CD4-positive, alpha-beta memory T cell (primary cell): Measurements from ENCODE around the gene ARMC3. TPM values are rescaled to one million over a fixed set of nuclear protein-coding genes. Genes with fewer than 3 reads are reported as not detected.

ENCODE experiments used
- CTCF ChIA-PET: fragments of 350-600 bp; sonication (Branson Sonifier 250); formaldehyde crosslinking; loops from one replicate; lab custom pipeline; 2021; ENCODE audit warnings: inconsistent platforms; ENCODE audit not compliant: partially characterized antibody; lab: Charles Lee
- POLR2A ChIA-PET: fragments of 350-600 bp; sonication (Branson Sonifier 250); formaldehyde crosslinking; loops from one replicate; lab custom pipeline; 2021; ENCODE audit not compliant: partially characterized antibody; lab: Charles Lee
- DNase-seq, 5 donors: peaks; one replicate each; pipeline versions ENCODE4 v3.0.0 to v3.0.0-alpha.2; 2020 to 2022; ENCODE audit warnings: mixed read lengths in 1 of 5
- H3K27ac ChIP-seq: one replicate; pipeline ENCODE4 v1.7.0; 2013; ENCODE audit warnings: low read depth, low read length
- H3K27me3 ChIP-seq: 2 replicates; pipeline ENCODE4 v1.7.0; 2013; ENCODE audit warnings: mild to moderate bottlenecking, low read length, moderate library complexity; ENCODE audit not compliant: insufficient read depth
- H3K36me3 ChIP-seq: 2 replicates; pipeline ENCODE4 v1.7.0; 2013; ENCODE audit warnings: mild to moderate bottlenecking, low read length, moderate library complexity; ENCODE audit not compliant: insufficient read depth
- H3K4me1 ChIP-seq: 2 replicates; pipeline ENCODE4 v1.7.0; 2013; ENCODE audit warnings: mild to moderate bottlenecking, low read length, moderate library complexity; ENCODE audit not compliant: insufficient read depth
- H3K4me3 ChIP-seq, 2 donors: one replicate each; pipeline ENCODE4 v1.7.0; 2013; ENCODE audit warnings: low read length in 2 of 2, mild to moderate bottlenecking in 1 of 2
- H3K9me3 ChIP-seq, 2 donors: one replicate each; pipeline ENCODE4 v1.7.0; 2013; ENCODE audit warnings: low read length in 2 of 2, control low read depth in 1 of 2; ENCODE audit not compliant: control insufficient read depth in 1 of 2
- H3K27ac Mint-ChIP-seq, 7 donors: one replicate each; pipeline ENCODE4 v1.8.0; 2020 to 2021; ENCODE audit warnings: mixed read lengths in 7 of 7, mild to moderate bottlenecking in 6 of 7, inconsistent platforms in 3 of 7, moderate library complexity in 3 of 7
- H3K27me3 Mint-ChIP-seq, 2 donors: one replicate each; pipeline ENCODE4 v1.8.0; 2020 to 2021; ENCODE audit warnings: mixed read lengths in 2 of 2
- H3K36me3 Mint-ChIP-seq, 2 donors: one replicate each; pipeline ENCODE4 v1.8.0; 2020 to 2021; ENCODE audit warnings: mixed read lengths in 2 of 2, inconsistent platforms in 1 of 2, mild to moderate bottlenecking in 1 of 2
- H3K4me1 Mint-ChIP-seq, 4 donors: one replicate each; pipeline ENCODE4 v1.8.0; 2020 to 2021; ENCODE audit warnings: mixed read lengths in 4 of 4, mild to moderate bottlenecking in 1 of 4
- H3K4me3 Mint-ChIP-seq, 8 donors: one replicate each; pipeline ENCODE4 v1.8.0; 2020 to 2021; ENCODE audit warnings: mixed read lengths in 8 of 8, mild to moderate bottlenecking in 7 of 8, moderate library complexity in 6 of 8, inconsistent platforms in 3 of 8
- H3K9me3 Mint-ChIP-seq, 8 donors: one replicate each; pipeline ENCODE4 v1.8.0; 2020 to 2021; ENCODE audit warnings: mixed read lengths in 8 of 8, mild to moderate bottlenecking in 5 of 8, inconsistent platforms in 3 of 8, moderate library complexity in 1 of 8
- intact Hi-C: fragments of 100-400 bp; cut with micrococcal nuclease; formaldehyde crosslinking; loops from one replicate; pipeline ENCODE4 v1.15.1; 2023
- polyA plus RNA-seq, 2 donors: library from polyadenylated mRNA; unstranded; fragments of 300-500 nt; fragmentation: Illumina TruSeq; gene quantifications; one replicate each; pipeline ENCODE4 v1.2.3, GENCODE V29; 2021
- total RNA-seq, 2 experiments: library from RNA; stranded (reverse); gene quantifications; one replicate each; pipeline ENCODE4 v1.2.3, GENCODE V29; 2021

ARMC3 gene
- total and polyA plus RNA-seq, 4 experiments from 2014 or later: not detected

DNA sequence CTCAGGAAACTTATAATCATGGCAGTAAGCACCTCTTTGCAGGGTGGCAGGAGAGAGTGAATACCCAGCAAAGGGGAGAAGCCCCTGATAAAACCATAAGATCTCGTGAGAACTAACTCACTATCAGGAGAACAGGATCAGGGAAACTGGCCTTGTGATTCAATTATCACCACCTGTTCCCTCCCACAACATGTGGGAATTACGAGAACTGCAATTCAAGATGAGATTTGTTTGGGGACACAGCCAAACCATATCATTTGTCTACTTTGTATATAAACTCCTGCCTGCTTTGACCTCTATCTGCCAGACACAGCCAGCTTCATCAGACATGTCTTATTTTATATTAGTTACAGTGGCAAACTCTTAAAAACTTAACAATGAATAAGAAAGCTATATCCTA, 50.4 kb downstream of the ARMC3 start:
- peaks cover 2 to 4% of the 10 kb centered on the region in 2 donors for H3K27me3 Mint-ChIP-seq

DNA sequence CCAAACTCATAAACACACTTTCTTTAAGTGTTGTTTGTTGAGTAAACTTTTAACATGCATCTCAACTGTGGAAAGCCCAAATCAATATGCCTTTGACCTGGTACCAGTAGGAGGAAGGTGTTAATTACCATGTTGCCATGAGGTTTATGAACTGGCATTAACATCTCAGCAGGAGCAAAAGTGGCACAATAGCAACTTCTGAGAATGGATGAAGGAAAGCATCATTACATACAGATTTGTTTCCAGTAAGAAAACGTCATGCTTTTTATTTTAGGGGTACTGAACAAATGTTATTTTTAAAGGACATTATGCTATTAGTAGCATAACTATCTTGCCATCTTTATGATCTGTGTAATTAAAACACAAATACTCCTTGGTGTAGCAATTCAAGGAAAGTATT, 51.1 kb downstream of the ARMC3 start:
- no peak overlapping the region for H3K27ac Mint-ChIP-seq
- no peak overlapping the region for H3K4me3 Mint-ChIP-seq
- Histone ChIP-seq H3K4me1 (no peaks in the 10 kb centered on the region), H3K36me3 (no peaks in the 10 kb centered on the region), H3K9me3 (no peaks in the 10 kb centered on the region), H3K4me3 (no peak overlapping the region), H3K27ac (no peak overlapping the region), H3K27me3 (no peaks in the 10 kb centered on the region)
- ChIA-PET CTCF (no interaction called here), POLR2A (no interaction called here)
- peaks cover 0 to 2% (median 0%) of the 10 kb centered on the region in 4 donors for H3K4me1 Mint-ChIP-seq
- no peaks in the 10 kb centered on the region for H3K9me3 Mint-ChIP-seq
- no peaks in the 10 kb centered on the region for H3K36me3 Mint-ChIP-seq
- peaks cover 2 to 4% of the 10 kb centered on the region in 2 donors for H3K27me3 Mint-ChIP-seq
- intact Hi-C loops: no loop called here
- no peak for DNase-seq

More for the DNA sequence above, 50.4 kb downstream of the ARMC3 start:
- CTCF ChIA-PET: no interaction called here
- intact Hi-C loops: no loop called here
- Histone ChIP-seq H3K4me3 (no peak overlapping the region), H3K27ac (no peak overlapping the region), H3K36me3 (no peaks in the 10 kb centered on the region), H3K9me3 (no peaks in the 10 kb centered on the region), H3K27me3 (no peaks in the 10 kb centered on the region), H3K4me1 (no peaks in the 10 kb centered on the region)
- no peaks in the 10 kb centered on the region for H3K36me3 Mint-ChIP-seq
- POLR2A ChIA-PET: no interaction called here
- no peak overlapping the region for H3K27ac Mint-ChIP-seq
- H3K4me1 Mint-ChIP-seq: peaks cover 0 to 2% (median 0%) of the 10 kb centered on the region in 4 donors
- no peak overlapping the region for H3K4me3 Mint-ChIP-seq
- DNase-seq: no peak
- no peaks in the 10 kb centered on the region for H3K9me3 Mint-ChIP-seq

DNA sequence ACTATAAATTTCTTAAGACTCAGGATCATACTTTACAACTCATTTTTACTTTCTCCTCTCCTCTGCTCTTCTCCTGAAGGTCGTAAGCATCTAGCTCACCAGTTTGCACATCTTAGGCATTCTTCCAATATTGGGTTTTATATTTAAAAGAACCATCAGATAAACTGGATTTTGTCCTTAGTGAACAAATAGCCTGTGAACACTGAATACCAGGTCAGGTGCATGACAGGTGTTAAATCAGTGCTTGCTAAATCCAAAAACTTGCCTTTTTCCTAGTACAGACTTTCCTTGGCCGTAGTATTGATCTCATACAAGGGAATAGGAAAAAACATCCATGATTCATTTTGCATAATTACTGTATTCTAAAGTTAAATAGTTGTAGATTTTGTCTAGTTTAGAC, 53.0 kb downstream of the ARMC3 start:
- no peak overlapping the region for H3K27ac ChIP-seq
- H3K9me3 Mint-ChIP-seq: no peaks in the 10 kb centered on the region
- intact Hi-C loops: loop anchor here (10.0 kb wide), 1 partner anchor 266 kb away; the partner anchor contains the start of gene PIP4K2A
- H3K4me3 Mint-ChIP-seq: no peak overlapping the region
- no peak overlapping the region for H3K4me3 ChIP-seq
- no peak for DNase-seq
- no peaks in the 10 kb centered on the region for H3K36me3 ChIP-seq
- H3K36me3 Mint-ChIP-seq: no peaks in the 10 kb centered on the region
- POLR2A ChIA-PET: no interaction called here
- CTCF ChIA-PET: interaction anchor here (1.6 kb wide), 1 partner anchor 407 kb away, joined by 4 read pairs; no protein-coding TSS in a partner anchor
- no peaks in the 10 kb centered on the region for H3K9me3 ChIP-seq
- peaks cover 4 to 5% of the 10 kb centered on the region in 2 donors for H3K27me3 Mint-ChIP-seq
- no peaks in the 10 kb centered on the region for H3K4me1 ChIP-seq
- H3K4me1 Mint-ChIP-seq: peaks cover 0 to 2% (median 0%) of the 10 kb centered on the region in 4 donors
- no peaks in the 10 kb centered on the region for H3K27me3 ChIP-seq
- no peak overlapping the region for H3K27ac Mint-ChIP-seq

DNA sequence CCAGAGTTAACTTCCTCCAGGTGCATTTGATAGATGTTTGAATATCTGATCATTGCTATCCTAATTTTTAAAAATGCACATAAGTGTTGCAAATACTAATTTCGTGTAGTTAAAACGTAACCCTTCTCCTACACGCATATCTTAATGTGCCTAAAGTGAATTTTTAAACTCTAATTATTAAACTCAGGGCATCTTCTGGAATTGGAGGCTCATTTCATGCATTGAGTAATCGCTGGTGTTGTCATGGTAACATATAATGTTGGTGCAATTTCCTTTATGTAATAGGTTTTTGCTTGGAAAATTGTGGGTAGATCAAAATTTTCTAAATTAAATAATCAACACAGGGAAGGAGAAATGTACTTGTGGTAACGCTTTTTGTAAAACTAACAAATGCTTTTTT, 56.2 kb downstream of the ARMC3 start:
- Histone ChIP-seq H3K27ac (no peak overlapping the region), H3K36me3 (no peaks in the 10 kb centered on the region), H3K4me3 (no peak overlapping the region), H3K4me1 (peaks cover 5% of the 10 kb centered on the region), H3K9me3 (no peaks in the 10 kb centered on the region), H3K27me3 (no peaks in the 10 kb centered on the region)
- H3K36me3 Mint-ChIP-seq: no peaks in the 10 kb centered on the region
- intact Hi-C loops: loop anchor here (10.0 kb wide), 1 partner anchor 269 kb away; the partner anchor contains the start of gene PIP4K2A
- no peak for DNase-seq
- H3K27me3 Mint-ChIP-seq: peaks cover 4 to 6% of the 10 kb centered on the region in 2 donors
- peaks cover 0 to 7% (median 6%) of the 10 kb centered on the region in 4 donors for H3K4me1 Mint-ChIP-seq
- ChIA-PET POLR2A (no interaction called here), CTCF (interaction anchor here (0.7 to 0.9 kb wide), 2 partner anchors 410 to 980 kb away, joined by 3 read pairs; partner anchors contain the start of gene DNAJC1)
- H3K4me3 Mint-ChIP-seq: no peak overlapping the region
- no peak overlapping the region for H3K27ac Mint-ChIP-seq
- no peaks in the 10 kb centered on the region for H3K9me3 Mint-ChIP-seq

DNA sequence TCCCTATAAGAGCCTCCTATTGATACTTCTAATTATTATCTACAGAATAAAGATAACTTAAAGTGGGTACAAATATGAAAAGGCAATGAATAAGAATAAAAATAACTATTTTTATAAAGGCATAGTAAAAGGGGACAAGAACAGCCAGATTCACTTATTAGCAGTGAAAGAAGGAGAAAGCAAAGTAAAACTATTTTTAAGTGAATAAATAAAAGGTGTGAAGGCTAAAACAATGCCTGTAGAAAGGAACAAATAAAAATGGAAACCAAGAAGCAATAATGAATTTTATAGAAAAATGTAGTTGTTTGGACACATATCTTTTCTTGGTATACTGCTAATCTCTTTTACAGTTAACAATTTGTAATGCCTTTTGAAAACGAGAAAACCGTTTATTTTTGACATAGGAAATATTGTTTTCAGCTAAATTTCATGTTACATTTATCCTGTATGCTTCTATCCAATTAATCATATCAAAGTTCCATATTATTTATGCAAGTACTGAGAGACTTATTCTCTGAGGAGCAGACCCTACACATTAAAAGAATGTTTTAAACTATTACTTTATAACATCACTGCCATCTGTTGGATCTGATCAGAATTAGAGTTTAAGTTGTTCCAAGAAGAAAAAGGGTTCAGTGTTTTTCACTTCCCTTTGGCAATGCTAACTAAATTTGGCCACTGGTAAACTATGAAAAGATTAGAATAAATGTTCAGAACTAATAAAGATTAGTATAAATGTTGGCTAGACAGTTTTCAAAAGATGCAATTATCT, 59.1 kb downstream of the ARMC3 start:
- H3K4me3 ChIP-seq: no peak overlapping the region
- H3K9me3 ChIP-seq: no peaks in the 10 kb centered on the region
- Mint-ChIP-seq H3K27ac (no peak overlapping the region), H3K9me3 (no peaks in the 10 kb centered on the region), H3K27me3 (peaks cover 3 to 4% of the 10 kb centered on the region in 2 donors), H3K4me3 (no peak overlapping the region), H3K36me3 (no peaks in the 10 kb centered on the region), H3K4me1 (peaks cover under 1 to 9% (median 8%) of the 10 kb centered on the region in 4 donors)
- peaks cover 8% of the 10 kb centered on the region for H3K4me1 ChIP-seq
- peak in 3 of 5 donors; percentile 6 to 22 (median 13) for DNase-seq
- POLR2A ChIA-PET: no interaction called here
- no peaks in the 10 kb centered on the region for H3K27me3 ChIP-seq
- H3K36me3 ChIP-seq: no peaks in the 10 kb centered on the region
- CTCF ChIA-PET: interaction anchor here (1.0 to 4.8 kb wide), 4 partner anchors 413 to 995 kb away, joined by 4 to 67 read pairs (median 35); no protein-coding TSS in a partner anchor
- intact Hi-C loops: loop anchor here (1.0 to 10.0 kb wide), 8 partner anchors 272 to 728 kb away; partner anchors contain the start of genes BMI1 and PIP4K2A
- no peak overlapping the region for H3K27ac ChIP-seq

DNA sequence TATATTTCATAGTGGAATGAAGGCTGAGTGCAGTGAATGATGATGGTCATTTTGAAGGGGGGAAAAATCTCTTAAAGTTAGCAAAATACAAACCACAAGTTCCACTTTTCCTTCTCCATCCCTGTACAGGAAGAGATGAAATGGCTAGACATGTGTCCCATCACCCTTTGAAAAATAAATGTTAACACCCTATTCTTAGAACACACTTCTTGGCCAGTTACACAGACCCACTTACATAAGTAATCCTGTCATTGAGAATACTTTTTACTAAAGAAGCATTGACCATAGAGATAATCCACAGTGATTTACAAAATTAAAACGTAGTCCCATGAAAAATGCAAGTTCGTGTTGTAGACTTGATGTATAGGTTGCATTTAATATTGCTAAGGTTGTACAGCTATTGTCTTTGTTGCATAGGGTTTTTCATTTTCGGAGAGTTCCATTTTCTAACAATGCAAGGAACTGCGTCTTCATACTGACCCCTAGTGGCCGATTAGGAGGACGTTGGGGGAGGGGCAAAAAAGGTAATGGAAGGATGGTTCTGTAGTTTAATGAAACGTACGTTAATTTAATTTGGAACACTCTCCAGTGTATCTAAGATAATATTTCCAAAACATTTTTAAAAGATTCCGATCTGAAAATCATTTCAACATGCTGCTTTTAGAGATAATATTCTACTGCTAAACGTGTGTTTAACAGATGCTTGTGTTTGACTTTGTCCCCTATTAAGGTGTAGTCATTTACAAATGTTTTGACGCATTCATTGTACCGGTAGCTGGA, 60.9 kb downstream of the ARMC3 start:
- H3K9me3 Mint-ChIP-seq: no peaks in the 10 kb centered on the region
- H3K4me1 Mint-ChIP-seq: peaks cover 4 to 10% (median 9%) of the 10 kb centered on the region in 4 donors
- no peak overlapping the region for H3K4me3 Mint-ChIP-seq
- intact Hi-C loops: loop anchor here (1.0 to 10.0 kb wide), 10 partner anchors 274 to 1493 kb away; partner anchors contain the start of genes BMI1 and PIP4K2A
- DNase-seq: peak; percentile 71 to 79 (median 77)
- ChIA-PET CTCF (interaction anchor here (0.6 to 4.8 kb wide), 37 partner anchors 9 to 1492 kb away, joined by 3 to 91 read pairs (median 4); partner anchors contain the start of gene DNAJC1), POLR2A (interaction anchor here (0.6 to 2.7 kb wide), 5 partner anchors 374 to 996 kb away, joined by 3 to 12 read pairs (median 3); no protein-coding TSS in a partner anchor)
- H3K27me3 ChIP-seq: no peaks in the 10 kb centered on the region
- no peaks in the 10 kb centered on the region for H3K36me3 Mint-ChIP-seq
- no peak overlapping the region for H3K27ac ChIP-seq
- H3K4me1 ChIP-seq: peaks cover 13% of the 10 kb centered on the region
- H3K27me3 Mint-ChIP-seq: peaks cover 4 to 5% of the 10 kb centered on the region in 2 donors
- H3K4me3 ChIP-seq: no peak overlapping the region
- H3K36me3 ChIP-seq: no peaks in the 10 kb centered on the region
- peak overlapping the region in 3 of 7 donors; percentile 6 to 68 (median 43) for H3K27ac Mint-ChIP-seq
- H3K9me3 ChIP-seq: no peaks in the 10 kb centered on the region
